ENCODE measurements around the gene ADPRHL1. TPM values are rescaled to one million over a fixed set of nuclear protein-coding genes. Genes with fewer than 3 reads are reported as not detected.

ADPRHL1 gene
- polyA plus RNA-seq, 3 donors = 0.15 to 0.52 (median 0.27) TPM

GRCh38 chr13:113421673-113422270 lies 31.5 kb downstream of the ADPRHL1 start:
- no peak for TF ChIP-seq CTCF (IDR thresholded peaks at IDR 0.05)
- no peaks in the 10 kb centered on the region for H4K20me1 ChIP-seq (ENCODE audit: insufficient read depth, low read length)
- no peaks in the 10 kb centered on the region for H3K36me3 Mint-ChIP-seq
- H3K27me3 Mint-ChIP-seq (ENCODE audit: low read depth in 3 of 3) = peaks cover 0 to 8% (median 1%) of the 10 kb centered on the region in 3 donors
- no peaks in the 10 kb centered on the region for H3K79me2 ChIP-seq (ENCODE audit: insufficient read depth, low read length)
- no peak overlapping the region for H3K9ac ChIP-seq (ENCODE audit: insufficient read depth, low read length, poor library complexity, severe bottlenecking)
- no peaks in the 10 kb centered on the region for H3K27me3 ChIP-seq (ENCODE audit: control insufficient read depth in 2 of 2, insufficient read depth in 2 of 2, low read length in 2 of 2)
- H3K9me3 ChIP-seq (replicated peaks in 1 of 2; ENCODE audit: control insufficient read depth in 1 of 2, insufficient read depth in 1 of 2, low read length in 2 of 2) = no peaks in the 10 kb centered on the region
- no peaks in the 10 kb centered on the region for H3K4me1 ChIP-seq (ENCODE audit: control insufficient read depth in 1 of 2, insufficient read depth in 2 of 2, low read length in 2 of 2)
- H3K36me3 ChIP-seq (replicated peaks in 1 of 2; ENCODE audit: control insufficient read depth in 1 of 2, insufficient read depth in 2 of 2, low read length in 2 of 2) = no peaks in the 10 kb centered on the region
- no peak overlapping the region for H3K27ac Mint-ChIP-seq
- intact Hi-C loops (cut with micrococcal nuclease) = no loop called here
- H2AFZ ChIP-seq (ENCODE audit: insufficient read depth, low read depth, low read length, poor library complexity, severe bottlenecking) = no peak overlapping the region
- no peak overlapping the region for H3K27ac ChIP-seq (ENCODE audit: low read depth in 1 of 2, low read length in 2 of 2)
- no peak overlapping the region for H3K4me3 ChIP-seq (replicated peaks in 1 of 3; ENCODE audit: low read depth in 2 of 3, low read length in 3 of 3)
- WGBS (ENCODE audit: insufficient coverage) = 91% methylated on average over 13 of the region's 15 CpGs
- no peaks in the 10 kb centered on the region for H3K4me1 Mint-ChIP-seq
- peaks cover 0 to 7% (median 3%) of the 10 kb centered on the region in 7 donors for H3K9me3 Mint-ChIP-seq
- no peak for DNase-seq
- no peak overlapping the region for H3K4me3 Mint-ChIP-seq
- H3K4me2 ChIP-seq (replicated peaks; ENCODE audit: extremely low read depth, low read length, poor library complexity, severe bottlenecking) = no peak overlapping the region

- Histone ChIP-seq H3K27me3 (ENCODE audit: control insufficient read depth in 2 of 2, insufficient read depth in 2 of 2, low read length in 2 of 2) (no peaks in the 10 kb centered on the region), H3K4me3 (replicated peaks in 1 of 3; ENCODE audit: low read depth in 2 of 3, low read length in 3 of 3) (no peak overlapping the region), H3K4me2 (replicated peaks; ENCODE audit: extremely low read depth, low read length, poor library complexity, severe bottlenecking) (no peak overlapping the region), H3K9me3 (replicated peaks in 1 of 2; ENCODE audit: control insufficient read depth in 1 of 2, insufficient read depth in 1 of 2, low read length in 2 of 2) (no peaks in the 10 kb centered on the region), H3K79me2 (ENCODE audit: insufficient read depth, low read length) (no peaks in the 10 kb centered on the region), H3K9ac (ENCODE audit: insufficient read depth, low read length, poor library complexity, severe bottlenecking) (no peak overlapping the region), H4K20me1 (ENCODE audit: insufficient read depth, low read length) (no peaks in the 10 kb centered on the region), H3K4me1 (ENCODE audit: control insufficient read depth in 1 of 2, insufficient read depth in 2 of 2, low read length in 2 of 2) (no peaks in the 10 kb centered on the region), H2AFZ (ENCODE audit: insufficient read depth, low read depth, low read length, poor library complexity, severe bottlenecking) (no peak overlapping the region), H3K27ac (ENCODE audit: low read depth in 1 of 2, low read length in 2 of 2) (no peak overlapping the region), H3K36me3 (replicated peaks in 1 of 2; ENCODE audit: control insufficient read depth in 1 of 2, insufficient read depth in 2 of 2, low read length in 2 of 2) (no peaks in the 10 kb centered on the region)
- TF ChIP-seq CTCF (IDR thresholded peaks at IDR 0.05) = no peak
- no peaks in the 10 kb centered on the region for H3K36me3 Mint-ChIP-seq
- H3K27ac Mint-ChIP-seq = no peak overlapping the region
- peaks cover 0 to 8% (median 0%) of the 10 kb centered on the region in 3 donors for H3K27me3 Mint-ChIP-seq (ENCODE audit: low read depth in 3 of 3)
- no peaks in the 10 kb centered on the region for H3K4me1 Mint-ChIP-seq
- H3K4me3 Mint-ChIP-seq = no peak overlapping the region
- WGBS (ENCODE audit: insufficient coverage) = 89% methylated on average over 9 of the region's 38 CpGs
- intact Hi-C loops (cut with micrococcal nuclease) = no loop called here
- peaks cover 0 to 7% (median 3%) of the 10 kb centered on the region in 7 donors for H3K9me3 Mint-ChIP-seq
- DNase-seq = no peak
Observed at GRCh38 chr13:113420833-113421600, 32.3 kb downstream of the ADPRHL1 start.

All from CD14-positive monocyte (primary cell).